ENCODE results near the gene OTOP2. TPM values are rescaled to one million over a fixed set of nuclear protein-coding genes. Genes with fewer than 3 reads are reported as not detected.

The OTOP2 gene
- total and polyA plus RNA-seq, 2 experiments from 2014 or later: not detected

GRCh38 chr17:74935585-74936469 is 11.8 kb downstream of the OTOP2 start, which contains the start of gene OTOP3:
Gene OTOP3, plus strand, starts transcription at chr17:74935898. Its CDS starts 24 bp downstream, at chr17:74935922.
- H3K36me3 ChIP-seq (ENCODE audit: low read depth): no peaks in the 10 kb centered on the region
- H3K4me2 ChIP-seq (ENCODE audit: unreplicated experiment): no peak within 1 kb of the TSS
- peak; percentile 23 for DNase-seq
- no peak within 1 kb of the TSS for H2AFZ ChIP-seq
- no peaks in the 10 kb centered on the region for H3K9me2 ChIP-seq (ENCODE audit: insufficient read depth)
- H3K79me2 ChIP-seq (ENCODE audit: insufficient read depth): no peaks in the 10 kb centered on the region
- 2 to 4% methylated on average over 54 to 76 of the region's 78 CpGs for WGBS, 2 experiments (ENCODE audit: low coverage in 1 of 2, low lambda C conversion rate in 2 of 2, missing lambda C conversion rate in 2 of 2)
- H3K9me3 ChIP-seq (ENCODE audit: low read depth): no peaks in the 10 kb centered on the region
- no peak within 1 kb of the TSS for H3K9ac ChIP-seq
- no peak within 1 kb of the TSS for H3K27ac ChIP-seq
- no peaks in the 10 kb centered on the region for H3F3A ChIP-seq (ENCODE audit: insufficient read depth)
- H3K4me1 ChIP-seq (ENCODE audit: insufficient read depth): no peaks in the 10 kb centered on the region
- H3K27me3 ChIP-seq (replicated peaks; ENCODE audit: insufficient read depth): peaks cover 64% of the 10 kb centered on the region
- no peak for TF ChIP-seq EZH2phosphoT487 (IDR thresholded peaks at IDR 0.05; ENCODE audit: insufficient read depth, low read depth)
- TF ChIP-seq EZH2 (IDR thresholded peaks at IDR 0.05; ENCODE audit: insufficient read depth, poor library complexity, severe bottlenecking): peak; percentile 57
- no peak within 1 kb of the TSS for H3K4me3 ChIP-seq
- no peaks in the 10 kb centered on the region for H4K20me1 ChIP-seq (ENCODE audit: insufficient read depth)
- in situ Hi-C loops (cut with MboI): no loop called here

DNA sequence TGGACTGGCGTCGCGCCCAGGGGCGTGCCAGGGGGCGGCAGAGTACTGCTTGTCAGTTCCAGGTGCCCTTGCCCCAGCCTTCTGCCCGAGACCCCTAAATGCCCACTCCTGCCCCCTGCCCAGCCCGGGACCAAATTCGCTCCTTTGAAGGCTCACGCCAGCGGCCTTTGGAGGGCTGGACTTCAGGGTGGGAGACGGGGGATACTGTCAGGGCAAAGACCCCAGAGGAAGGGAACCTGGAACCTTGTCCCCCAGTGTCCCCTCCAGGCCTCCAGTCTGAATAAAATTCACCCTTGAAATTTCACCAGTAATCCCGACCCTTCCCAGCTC is 12.4 kb downstream of the OTOP2 start:
- H3K36me3 ChIP-seq (ENCODE audit: low read depth): no peaks in the 10 kb centered on the region
- no peak overlapping the region for H3K9ac ChIP-seq
- H2AFZ ChIP-seq: no peak overlapping the region
- no peaks in the 10 kb centered on the region for H3K79me2 ChIP-seq (ENCODE audit: insufficient read depth)
- no peaks in the 10 kb centered on the region for H3K4me1 ChIP-seq (ENCODE audit: insufficient read depth)
- in situ Hi-C loops (cut with MboI): no loop called here
- H3K4me3 ChIP-seq: no peak overlapping the region
- H3K9me3 ChIP-seq (ENCODE audit: low read depth): no peaks in the 10 kb centered on the region
- no peaks in the 10 kb centered on the region for H3K9me2 ChIP-seq (ENCODE audit: insufficient read depth)
- H3F3A ChIP-seq (ENCODE audit: insufficient read depth): no peaks in the 10 kb centered on the region
- H3K4me2 ChIP-seq (ENCODE audit: unreplicated experiment): no peak overlapping the region
- H3K27ac ChIP-seq: no peak overlapping the region
- no peaks in the 10 kb centered on the region for H4K20me1 ChIP-seq (ENCODE audit: insufficient read depth)
- WGBS, 2 experiments (ENCODE audit: low coverage in 1 of 2, low lambda C conversion rate in 2 of 2, missing lambda C conversion rate in 2 of 2): 1 to 3% methylated on average over 12 of the region's 12 CpGs
- DNase-seq: no peak
- peaks cover 64% of the 10 kb centered on the region for H3K27me3 ChIP-seq (replicated peaks; ENCODE audit: insufficient read depth)
- TF ChIP-seq EZH2phosphoT487 (IDR thresholded peaks at IDR 0.05; ENCODE audit: insufficient read depth, low read depth) (no peak), EZH2 (IDR thresholded peaks at IDR 0.05; ENCODE audit: insufficient read depth, poor library complexity, severe bottlenecking) (peak; percentile 70)

DNA sequence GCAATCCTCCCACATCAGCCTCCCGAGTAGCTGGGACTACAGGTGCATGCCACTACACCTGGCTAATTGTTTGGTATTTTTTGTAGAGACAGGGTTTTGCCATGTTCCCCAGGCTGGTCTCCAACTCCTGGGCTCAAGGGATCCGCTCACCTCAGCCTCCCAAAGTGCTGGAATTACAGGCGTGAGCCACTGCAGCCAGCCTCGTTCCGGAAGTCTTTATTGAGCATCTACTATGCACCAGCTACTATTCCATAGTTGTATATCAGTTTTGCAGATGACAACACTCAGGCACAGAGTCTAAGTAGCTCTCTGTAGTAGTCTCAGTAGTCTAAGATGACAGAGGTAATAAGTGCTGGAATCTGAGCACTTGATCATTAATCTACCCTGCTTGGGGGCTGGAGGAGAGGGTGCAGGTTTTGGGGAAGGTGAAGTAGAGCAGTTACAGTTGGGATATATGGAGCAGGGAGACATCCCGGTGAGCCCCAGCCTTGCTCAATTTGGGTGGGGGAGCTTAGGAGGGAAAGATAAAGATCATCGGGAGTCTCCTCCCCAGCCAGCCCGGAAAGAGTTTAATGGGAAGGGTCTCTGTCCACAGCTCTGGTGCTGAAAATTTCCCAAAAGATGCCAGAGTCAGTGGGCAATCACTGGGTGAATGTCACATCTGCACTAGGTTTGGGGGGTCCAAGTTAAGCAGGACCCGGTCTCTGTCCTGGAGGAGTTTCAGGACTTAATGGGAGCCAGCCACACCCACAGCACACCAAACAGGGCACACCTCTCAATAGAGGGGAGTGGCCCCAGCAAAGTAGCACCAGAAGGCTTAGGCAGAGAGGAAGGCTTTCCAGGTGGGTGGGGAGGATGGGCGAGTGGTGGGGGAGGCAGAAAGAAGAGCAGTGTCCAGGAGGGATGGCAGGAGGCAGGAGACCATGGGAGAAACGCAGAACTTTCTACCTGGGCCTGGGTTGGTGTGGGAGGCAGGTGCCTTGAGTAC is 13.3 kb downstream of the OTOP2 start:
- peaks cover 61% of the 10 kb centered on the region for H3K27me3 ChIP-seq (replicated peaks; ENCODE audit: insufficient read depth)
- H2AFZ ChIP-seq: no peak overlapping the region
- TF ChIP-seq EZH2 (IDR thresholded peaks at IDR 0.05; ENCODE audit: insufficient read depth, poor library complexity, severe bottlenecking) (no peak), EZH2phosphoT487 (IDR thresholded peaks at IDR 0.05; ENCODE audit: insufficient read depth, low read depth) (no peak)
- H3K9ac ChIP-seq: no peak overlapping the region
- H3K4me3 ChIP-seq: no peak overlapping the region
- H3K4me2 ChIP-seq (ENCODE audit: unreplicated experiment): no peak overlapping the region
- H3F3A ChIP-seq (ENCODE audit: insufficient read depth): no peaks in the 10 kb centered on the region
- no peaks in the 10 kb centered on the region for H4K20me1 ChIP-seq (ENCODE audit: insufficient read depth)
- no peaks in the 10 kb centered on the region for H3K9me3 ChIP-seq (ENCODE audit: low read depth)
- H3K27ac ChIP-seq: no peak overlapping the region
- no peak for DNase-seq
- no peaks in the 10 kb centered on the region for H3K79me2 ChIP-seq (ENCODE audit: insufficient read depth)
- no peaks in the 10 kb centered on the region for H3K4me1 ChIP-seq (ENCODE audit: insufficient read depth)
- in situ Hi-C loops (cut with MboI): no loop called here
- H3K9me2 ChIP-seq (ENCODE audit: insufficient read depth): no peaks in the 10 kb centered on the region
- no peaks in the 10 kb centered on the region for H3K36me3 ChIP-seq (ENCODE audit: low read depth)
- 36 to 41% methylated on average over 9 to 11 of the region's 11 CpGs for WGBS, 2 experiments (ENCODE audit: low coverage in 1 of 2, low lambda C conversion rate in 2 of 2, missing lambda C conversion rate in 2 of 2)

- no peak for DNase-seq
- Histone ChIP-seq H3K9me2 (ENCODE audit: insufficient read depth) (no peaks in the 10 kb centered on the region), H3K79me2 (ENCODE audit: insufficient read depth) (no peaks in the 10 kb centered on the region), H3K27ac (no peak overlapping the region), H3K27me3 (replicated peaks; ENCODE audit: insufficient read depth) (peaks cover 57% of the 10 kb centered on the region), H3K4me1 (ENCODE audit: insufficient read depth) (no peaks in the 10 kb centered on the region), H4K20me1 (ENCODE audit: insufficient read depth) (no peaks in the 10 kb centered on the region), H3K36me3 (ENCODE audit: low read depth) (no peaks in the 10 kb centered on the region), H2AFZ (no peak overlapping the region), H3K9ac (no peak overlapping the region), H3K9me3 (ENCODE audit: low read depth) (no peaks in the 10 kb centered on the region), H3K4me2 (ENCODE audit: unreplicated experiment) (no peak overlapping the region), H3K4me3 (no peak overlapping the region), H3F3A (ENCODE audit: insufficient read depth) (no peaks in the 10 kb centered on the region)
- TF ChIP-seq EZH2 (IDR thresholded peaks at IDR 0.05; ENCODE audit: insufficient read depth, poor library complexity, severe bottlenecking) (no peak), EZH2phosphoT487 (IDR thresholded peaks at IDR 0.05; ENCODE audit: insufficient read depth, low read depth) (no peak)
- in situ Hi-C loops (cut with MboI): no loop called here
- 35 to 45% methylated on average over 8 of the region's 8 CpGs for WGBS, 2 experiments (ENCODE audit: low coverage in 1 of 2, low lambda C conversion rate in 2 of 2, missing lambda C conversion rate in 2 of 2)
Observed at GRCh38 chr17:74938194-74938950, 14.3 kb downstream of the OTOP2 start.
